Ovary (tissue), 9 donors: ENCODE data around the gene SEC14L2. TPM values are rescaled to one million over a fixed set of nuclear protein-coding genes. Genes with fewer than 3 reads are reported as not detected.

Source experiments
- DNase-seq, 5 donors: peaks; one replicate each; pipeline ENCODE4 v3.0.0-alpha.2; 2019 to 2020
- H3K27ac ChIP-seq, 2 donors: fragments of 200-600 bp; one replicate each; pipeline versions ENCODE4 v1.5.1 to v1.8.0; 2019 to 2022
- H3K27me3 ChIP-seq: fragments of 200-600 bp; one replicate; pipeline ENCODE4 v1.8.0; 2022
- H3K36me3 ChIP-seq: fragments of 200-600 bp; sonication (generic); one replicate; pipeline ENCODE4 v1.5.1; 2019
- H3K4me1 ChIP-seq: one replicate; pipeline ENCODE4 v1.8.1; 2013; ENCODE audit warnings: mild to moderate bottlenecking, moderate library complexity; ENCODE audit not compliant: insufficient read depth
- H3K4me3 ChIP-seq: fragments of 200-600 bp; sonication (generic); one replicate; pipeline ENCODE4 v1.5.1; 2017
- H3K9me3 ChIP-seq, 2 donors: fragments of 200-600 bp in 1 of 2; sonication (generic) in 1 of 2; one replicate each; pipeline versions ENCODE4 v1.5.1 to v1.8.1; 2013 to 2019; ENCODE audit warnings: mild to moderate bottlenecking in 1 of 2, moderate library complexity in 1 of 2
- CTCF ChIP-seq, 3 donors: fragments of 450-650 bp in 2 of 3; fragments of 200-600 bp in 1 of 3; IDR thresholded peaks; one replicate each; pipeline versions ENCODE4 v1.5.1 to v1.8.0; 2016 to 2022; ENCODE audit warnings: antibody characterized with exemption in 3 of 3, mild to moderate bottlenecking in 1 of 3
- EP300 ChIP-seq: sonication (generic); formaldehyde crosslinking; IDR thresholded peaks from one replicate; pipeline ENCODE4 v1.6.1; 2017; ENCODE audit warnings: antibody characterized with exemption
- POLR2A ChIP-seq: fragments of 450-650 bp; IDR thresholded peaks from one replicate; pipeline ENCODE4 v1.6.1; 2017; ENCODE audit warnings: antibody characterized with exemption, mild to moderate bottlenecking, moderate library complexity
- whole genome bisulfite sequencing, 3 donors: extraction: QIAGEN DNeasy Blood & Tissue Kit in 1 of 3; methylation state at CpG; one replicate each; pipeline versions ENCODE4 v1.1.5 to v1.1.7; 2013 to 2017; 5-methylcytosine and 5-hydroxymethylcytosine counted together
- intact Hi-C, 4 donors: fragments of 100-400 bp; cut with DNase I; formaldehyde crosslinking; loops; one replicate each; pipeline versions ENCODE4 v1.11.0 to v1.15.1; 2022 to 2023
- polyA plus RNA-seq, 2 donors: library from polyadenylated mRNA; stranded (reverse); fragments of 200-250 nt in 1 of 2; fragments of 350-450 nt in 1 of 2; fragmentation: Illumina TruSeq in 1 of 2; extraction: RNeasy Lipid Tissue Mini Kit (QIAGEN cat#74804) in 1 of 2; gene quantifications; one replicate each; pipeline ENCODE4 v1.2.3, GENCODE V29; 2013 to 2014
- total RNA-seq, 7 donors: library from RNA; depleted of rRNA in 2 of 7; stranded (reverse); fragments of >200 nt in 2 of 7; fragmentation: NEBNext Ultra II Directional in 3 of 7; extraction: Animal tissue kit (Norgen Biotek cat#: 25700) in 3 of 7; gene quantifications; one replicate each; pipeline versions ENCODE4 v1.1.0 to v1.2.4, GENCODE V29; 2016 to 2023
- donor health status: DM: no; HTN: no; CAD: no; lungs with moderate emphysema.
- donor health status: DM: no; HTN: no; CAD: no.
- donor health status: Bipolar disorder and iron deficiency.
- donor health status: DM: yes; HTN: yes; CAD: no.
- donor health status: DM: no; HTN: no; CAD: no.
- donor health status: DM: yes; HTN: yes; CAD: no.

SEC14L2 gene
- total and polyA plus RNA-seq, 9 donors = 2.5 to 14.3 (median 8.2) TPM

GRCh38 chr22:30422481-30423300 is 25.9 kb downstream of the SEC14L2 start:
- intact Hi-C loops = loop anchor here in 1 of 4 donors (10.0 kb wide), 1 partner anchor 172 kb away; the partner anchor contains the start of gene PES1
- Histone ChIP-seq H3K4me3 (peak overlapping the region; percentile 55), H3K4me1 (peaks cover 6% of the 10 kb centered on the region), H3K36me3 (no peaks in the 10 kb centered on the region), H3K27ac (peak overlapping the region; percentile 79 to 97), H3K9me3 (no peaks in the 10 kb centered on the region), H3K27me3 (no peaks in the 10 kb centered on the region)
- TF ChIP-seq POLR2A (no peak), EP300 (no peak), CTCF (IDR thresholded peaks at IDR 0.05) (no peak)
- peak; percentile 50 to 80 (median 65) for DNase-seq
- 24 to 30% (median 30%) methylated on average over 18 of the region's 18 CpGs for WGBS, 3 donors

GRCh38 chr22:30423301-30423958 is 26.6 kb downstream of the SEC14L2 start:
- intact Hi-C loops = loop anchor here in 1 of 4 donors (10.0 kb wide), 1 partner anchor 171 kb away; the partner anchor contains the start of gene PES1
- Histone ChIP-seq H3K4me3 (peak overlapping the region; percentile 55), H3K27ac (peak overlapping the region; percentile 79 to 97), H3K9me3 (no peaks in the 10 kb centered on the region), H3K36me3 (no peaks in the 10 kb centered on the region), H3K4me1 (peaks cover 6% of the 10 kb centered on the region), H3K27me3 (no peaks in the 10 kb centered on the region)
- TF ChIP-seq EP300 = no peak
- peak; percentile 93 for TF ChIP-seq POLR2A
- peak in 2 of 3 donors; percentile 18 to 58 for TF ChIP-seq CTCF (IDR thresholded peaks at IDR 0.05)
- 0% methylated on average over 45 of the region's 45 CpGs for WGBS, 3 donors
- no peak for DNase-seq

DNA sequence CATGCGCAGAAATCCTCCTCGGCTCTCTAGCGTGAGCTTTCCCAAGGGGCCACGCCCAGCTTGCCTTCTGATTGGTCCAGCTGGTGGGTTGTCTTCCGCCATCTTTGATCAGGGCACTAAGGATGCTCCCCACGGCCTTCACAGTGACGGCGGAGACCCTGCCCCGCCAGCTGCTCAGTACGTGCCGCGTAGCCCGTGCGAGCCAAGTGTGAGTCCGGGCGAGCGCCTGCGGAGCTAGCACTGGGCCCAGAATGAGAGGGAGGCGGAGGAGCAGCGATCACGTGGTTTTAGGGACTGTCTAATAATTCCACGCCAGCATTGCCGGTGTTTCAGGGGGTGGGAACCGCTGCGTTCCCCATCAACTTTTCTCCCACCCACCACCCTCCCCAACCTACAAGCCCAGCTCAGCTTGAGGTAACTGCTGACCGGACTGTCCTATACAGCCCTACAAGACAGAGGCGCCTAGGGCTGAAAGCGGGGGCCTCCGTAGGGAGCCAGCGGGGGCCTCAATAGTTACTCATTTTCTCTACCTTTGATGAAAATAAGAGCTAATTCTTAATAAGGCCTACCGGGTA is 27.2 kb downstream of the SEC14L2 start:
- DNase-seq = peak; percentile 98 to 99 (median 99)
- H3K36me3 ChIP-seq = no peaks in the 10 kb centered on the region
- H3K27me3 ChIP-seq = no peaks in the 10 kb centered on the region
- TF ChIP-seq POLR2A (peak; percentile 22), EP300 (peak; percentile 76), CTCF (IDR thresholded peaks at IDR 0.05) (no peak)
- 1 to 2% (median 1%) methylated on average over 29 to 31 of the region's 31 CpGs for WGBS, 3 donors
- peak overlapping the region; percentile 55 for H3K4me3 ChIP-seq
- intact Hi-C loops = loop anchor here in 1 of 4 donors (10.0 kb wide), 1 partner anchor 171 kb away; the partner anchor contains the start of gene PES1
- H3K9me3 ChIP-seq = no peaks in the 10 kb centered on the region
- H3K4me1 ChIP-seq = peaks cover 6% of the 10 kb centered on the region
- peak overlapping the region; percentile 79 to 97 for H3K27ac ChIP-seq
